ENCODE measurements around the gene KMT5B.
"Not testable (repeated sequence)": the region's sequence is repeated elsewhere in the genome, so short reads cannot be mapped to it uniquely, and the experiment has no call there.

The KMT5B gene
- total RNA-seq = 54.6 to 106 (median 66.6) reads per million in 3 experiments

- no peak for DNase-seq
Measured at GRCh38 chr11:68213135-68213515, at the start of gene KMT5B. KMT5B (minus strand) TSS chr11:68213296; CDS start chr11:68190076, 23,220 bp downstream.

- DNase-seq = no peak
Measured at GRCh38 chr11:68262544-68262827, 49.4 kb upstream of the KMT5B start.

- DNase-seq = no peak
Measured at GRCh38 chr11:68261749-68262543, 48.9 kb upstream of the KMT5B start.

- no peak for DNase-seq
Measured at GRCh38 chr11:68261006-68261405, 47.9 kb upstream of the KMT5B start.

GRCh38 chr11:68260484-68260883 is 47.4 kb upstream of the KMT5B start:
- DNase-seq = no peak

GRCh38 chr11:68259122-68259959 is 46.2 kb upstream of the KMT5B start:
- no peak for DNase-seq

- no peak for DNase-seq
Measured at GRCh38 chr11:68258363-68258765, 45.3 kb upstream of the KMT5B start.

- DNase-seq = peak; percentile 85
Measured at GRCh38 chr11:68257477-68258362, 44.6 kb upstream of the KMT5B start.

GRCh38 chr11:68256331-68256741 is 43.2 kb upstream of the KMT5B start:
- DNase-seq = no peak

- DNase-seq = no peak
Measured at GRCh38 chr11:68255526-68255925, 42.4 kb upstream of the KMT5B start.

- no peak for DNase-seq
Measured at GRCh38 chr11:68254421-68254820, 41.3 kb upstream of the KMT5B start.

- no peak for DNase-seq
Measured at GRCh38 chr11:68251765-68252164, 38.7 kb upstream of the KMT5B start.

- DNase-seq = not testable (repeated sequence)
Measured at GRCh38 chr11:68244912-68245311, 31.8 kb upstream of the KMT5B start.

GRCh38 chr11:68243847-68244246 is 30.8 kb upstream of the KMT5B start:
- DNase-seq = not testable (repeated sequence)

- DNase-seq = no peak
Measured at GRCh38 chr11:68242616-68243015, 29.5 kb upstream of the KMT5B start.

- DNase-seq = no peak
Measured at GRCh38 chr11:68231621-68232020, 18.5 kb upstream of the KMT5B start.

GRCh38 chr11:68229601-68230000 is 16.5 kb upstream of the KMT5B start:
- no peak for DNase-seq

GRCh38 chr11:68226421-68226820 is 13.3 kb upstream of the KMT5B start:
- DNase-seq = no peak

- DNase-seq = no peak
Measured at GRCh38 chr11:68224606-68225005, 11.5 kb upstream of the KMT5B start.

GRCh38 chr11:68223275-68223674 is 10.2 kb upstream of the KMT5B start:
- no peak for DNase-seq

- DNase-seq = no peak
Measured at GRCh38 chr11:68221406-68221805, 8.3 kb upstream of the KMT5B start.

- DNase-seq = no peak
Measured at GRCh38 chr11:68216171-68216938, 3.3 kb upstream of the KMT5B start.
